GM21737 (cell line): ENCODE results near the gene RNF14.

ENCODE experiments used
- ATAC-seq: cut with Tn5 transposase; IDR thresholded peaks from one replicate; pipeline ENCODE4 v1.9.1; 2021; ENCODE audit warnings: mild to moderate bottlenecking, moderate library complexity; ENCODE audit not compliant: unreplicated experiment

Gene RNF14

GRCh38 chr5:141945511-141946051 is 23.3 kb upstream of the RNF14 start:
- ATAC-seq: no peak

- no peak for ATAC-seq
These were observed 21.6 kb upstream of the RNF14 start for GRCh38 chr5:141947316-141947715.

DNA sequence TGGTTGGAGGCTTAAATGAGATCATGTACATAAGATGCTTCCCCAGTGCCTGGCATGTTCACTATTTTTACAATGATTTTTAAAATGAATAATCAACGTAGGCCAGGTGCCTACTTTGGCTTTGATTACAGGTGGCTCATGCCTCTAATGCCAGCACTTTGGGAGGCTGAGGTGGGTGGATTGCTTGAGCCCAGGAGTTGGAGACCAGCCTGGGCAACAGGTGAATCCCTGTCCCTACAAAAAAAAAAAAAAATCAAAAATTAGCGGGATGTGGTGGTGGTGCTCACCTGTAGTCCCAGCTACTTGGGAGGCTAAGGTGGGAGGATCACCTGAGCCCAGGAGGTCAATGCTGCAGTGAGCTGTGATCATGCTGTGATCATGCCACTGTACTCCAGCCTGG is 20.1 kb upstream of the RNF14 start:
- no peak for ATAC-seq

DNA sequence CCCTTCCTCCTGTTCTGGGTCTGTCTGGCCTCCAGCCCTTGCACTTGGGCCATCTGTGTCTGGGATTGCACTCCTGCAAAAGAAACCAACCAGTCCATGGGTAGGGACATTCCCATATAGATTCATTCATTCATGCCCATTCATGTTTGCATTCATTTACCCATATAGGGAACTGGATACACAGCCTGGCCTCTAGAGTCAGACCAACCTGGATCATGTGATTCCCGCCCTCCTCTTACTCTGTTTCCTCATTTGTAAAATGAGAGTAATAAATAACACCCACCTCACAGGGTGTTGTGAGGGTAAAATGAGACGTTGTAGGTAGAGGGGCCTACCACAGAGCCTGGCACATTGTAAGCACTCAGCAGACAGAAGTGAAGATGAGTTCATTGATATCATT is 19.4 kb upstream of the RNF14 start:
- no peak for ATAC-seq

GRCh38 chr5:141950207-141951005 is 18.5 kb upstream of the RNF14 start:
- no peak for ATAC-seq

- ATAC-seq: peak; percentile 86
These were observed 17.5 kb upstream of the RNF14 start for GRCh38 chr5:141951332-141951781.

GRCh38 chr5:141952020-141952419 is 16.9 kb upstream of the RNF14 start:
- no peak for ATAC-seq

GRCh38 chr5:141954194-141954593 is 14.7 kb upstream of the RNF14 start:
- no peak for ATAC-seq

GRCh38 chr5:141957367-141957996 is 11.4 kb upstream of the RNF14 start:
- no peak for ATAC-seq

DNA sequence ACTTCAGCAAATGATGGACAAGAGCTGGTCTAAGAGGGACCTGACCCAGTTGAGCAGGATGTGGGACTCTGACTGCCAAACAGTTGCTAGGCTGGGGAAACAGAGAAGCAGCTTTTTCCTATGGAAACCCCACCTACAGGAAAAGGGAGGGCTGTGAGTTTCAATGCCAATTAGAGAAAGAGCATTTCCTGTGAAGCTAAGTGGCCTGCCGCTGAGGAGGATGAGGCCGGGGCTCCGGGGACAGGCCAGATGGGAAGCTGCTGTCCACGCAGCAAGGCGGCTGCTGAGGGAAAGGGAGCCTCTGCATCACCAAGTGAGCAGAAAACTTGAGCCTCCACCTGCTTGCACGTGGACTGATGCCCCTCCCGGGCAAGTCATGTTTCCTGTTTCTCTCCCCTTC is 10.8 kb upstream of the RNF14 start, which contains the start of gene PCDH12:
Gene PCDH12 (minus strand): TSS at position 90 of the 400 bp plus-strand sequence. CDS start 351 bp downstream, outside the sequence.
- ATAC-seq: no peak

DNA sequence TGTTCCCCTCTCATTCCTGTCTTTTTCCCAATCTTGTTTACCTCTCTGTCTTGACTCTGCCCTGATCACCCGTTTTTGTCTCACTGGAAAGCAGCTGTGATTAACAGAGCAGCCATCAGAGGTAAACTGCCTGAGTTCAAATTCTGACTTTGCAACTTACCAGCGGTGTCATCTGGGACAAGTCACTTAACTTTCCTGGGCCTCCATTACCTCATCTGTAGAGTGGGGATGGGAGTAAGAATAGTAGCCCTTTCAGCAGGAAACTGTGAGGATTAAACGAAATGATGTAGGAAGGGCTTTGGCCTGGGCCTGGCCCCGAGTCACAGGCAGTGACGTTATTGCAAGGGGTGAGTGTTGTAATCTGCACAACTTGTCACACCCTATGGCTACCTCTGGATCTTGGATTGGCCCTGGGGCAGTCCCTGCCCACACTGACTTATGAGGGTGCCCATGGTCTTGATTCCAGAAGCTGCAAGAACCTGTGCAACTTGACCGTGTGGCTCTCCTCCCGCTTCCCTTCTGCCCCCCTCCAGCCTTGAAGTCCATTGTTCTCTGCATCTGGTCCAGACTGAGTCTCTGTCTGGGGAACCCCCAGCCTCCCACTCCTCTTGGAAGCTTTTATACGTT is 10.2 kb upstream of the RNF14 start:
- ATAC-seq: no peak

- no peak for ATAC-seq
These were observed 8.9 kb upstream of the RNF14 start for GRCh38 chr5:141960018-141960417.

- peak; percentile 90 for ATAC-seq
These were observed 8.2 kb upstream of the RNF14 start for GRCh38 chr5:141960449-141961323.

- ATAC-seq: no peak
These were observed 7.4 kb upstream of the RNF14 start for GRCh38 chr5:141961466-141961865.

- no peak for ATAC-seq
These were observed 5.2 kb upstream of the RNF14 start for GRCh38 chr5:141963701-141964100.

DNA sequence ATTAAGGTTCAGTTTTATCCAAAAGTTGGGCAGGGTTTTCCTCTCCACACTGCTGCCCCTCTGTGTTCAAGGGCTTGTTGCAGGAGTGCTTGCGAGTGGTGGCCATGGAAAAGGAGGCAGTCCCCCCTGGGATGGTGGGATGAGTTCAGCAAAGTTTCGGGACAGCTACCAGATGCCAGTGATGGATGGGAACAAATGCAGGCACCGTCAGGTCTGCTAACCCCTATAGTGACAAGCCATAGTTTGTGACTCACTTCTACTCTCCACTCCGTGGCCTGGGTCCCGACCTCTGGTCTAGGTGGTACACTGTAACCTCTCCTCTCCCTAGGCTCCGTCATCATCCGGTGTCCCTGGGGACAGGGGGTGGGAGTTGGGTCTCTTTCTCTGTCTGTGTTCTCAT is 3.8 kb upstream of the RNF14 start:
- no peak for ATAC-seq

DNA sequence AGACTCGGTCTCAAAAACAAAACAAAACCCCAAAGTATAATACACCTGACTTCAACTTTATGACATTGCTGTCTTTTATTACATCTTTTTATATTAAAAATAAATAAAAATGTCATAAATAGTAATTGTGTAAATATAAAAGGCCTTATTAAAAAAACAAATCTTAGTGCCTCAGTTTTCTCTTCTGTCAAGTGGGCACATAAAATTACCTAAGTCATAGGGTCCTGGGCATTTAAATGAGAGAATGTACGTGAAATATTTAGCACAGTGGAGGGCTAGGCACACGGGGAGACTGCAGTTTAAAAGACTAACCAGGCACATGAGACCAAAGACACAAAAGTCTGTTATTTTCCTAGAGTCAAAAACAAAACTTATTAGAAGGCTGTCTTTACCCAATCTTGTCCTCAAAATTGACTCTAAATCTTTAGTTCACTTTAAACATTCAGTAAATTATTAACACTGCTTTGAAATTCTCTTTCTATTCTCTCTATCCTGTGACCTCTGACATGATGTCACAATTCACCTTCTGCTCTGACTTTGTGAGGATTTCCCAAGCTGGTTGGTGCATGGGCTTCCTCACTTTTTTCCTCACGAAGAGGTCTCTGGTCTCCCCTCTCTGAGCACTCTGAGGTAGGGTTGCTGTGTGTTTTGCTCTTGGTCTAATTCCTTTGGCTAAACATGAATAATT is 2.5 kb upstream of the RNF14 start:
- ATAC-seq: no peak

DNA sequence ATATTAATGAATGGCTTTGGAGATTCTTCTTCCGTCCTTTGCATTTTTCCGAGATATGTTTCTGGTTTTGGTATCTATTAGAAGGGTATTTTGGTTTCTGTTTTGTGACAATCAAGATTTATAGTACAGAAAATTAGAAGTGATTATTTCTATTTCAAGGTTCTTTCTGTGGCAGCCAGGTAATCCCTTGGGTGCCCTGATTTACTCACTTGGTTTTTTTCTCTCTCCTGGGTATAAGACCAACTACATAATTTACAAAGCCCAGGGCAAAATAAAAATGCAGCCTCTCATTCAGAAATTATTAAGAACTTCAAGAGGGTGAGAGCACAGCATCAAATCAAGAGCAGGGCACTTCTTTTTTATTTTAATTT is 2.0 kb upstream of the RNF14 start:
- ATAC-seq: no peak

- ATAC-seq: peak; percentile 61
These were observed 1.2 kb downstream of the RNF14 start for GRCh38 chr5:141969783-141970771.
